RPMI8226 (cell line): ENCODE data around the gene SCYL1.

Source experiments
- DNase-seq: peaks from one replicate; pipeline ENCODE4 v3.0.0-alpha.2; 2015

The SCYL1 gene

DNA sequence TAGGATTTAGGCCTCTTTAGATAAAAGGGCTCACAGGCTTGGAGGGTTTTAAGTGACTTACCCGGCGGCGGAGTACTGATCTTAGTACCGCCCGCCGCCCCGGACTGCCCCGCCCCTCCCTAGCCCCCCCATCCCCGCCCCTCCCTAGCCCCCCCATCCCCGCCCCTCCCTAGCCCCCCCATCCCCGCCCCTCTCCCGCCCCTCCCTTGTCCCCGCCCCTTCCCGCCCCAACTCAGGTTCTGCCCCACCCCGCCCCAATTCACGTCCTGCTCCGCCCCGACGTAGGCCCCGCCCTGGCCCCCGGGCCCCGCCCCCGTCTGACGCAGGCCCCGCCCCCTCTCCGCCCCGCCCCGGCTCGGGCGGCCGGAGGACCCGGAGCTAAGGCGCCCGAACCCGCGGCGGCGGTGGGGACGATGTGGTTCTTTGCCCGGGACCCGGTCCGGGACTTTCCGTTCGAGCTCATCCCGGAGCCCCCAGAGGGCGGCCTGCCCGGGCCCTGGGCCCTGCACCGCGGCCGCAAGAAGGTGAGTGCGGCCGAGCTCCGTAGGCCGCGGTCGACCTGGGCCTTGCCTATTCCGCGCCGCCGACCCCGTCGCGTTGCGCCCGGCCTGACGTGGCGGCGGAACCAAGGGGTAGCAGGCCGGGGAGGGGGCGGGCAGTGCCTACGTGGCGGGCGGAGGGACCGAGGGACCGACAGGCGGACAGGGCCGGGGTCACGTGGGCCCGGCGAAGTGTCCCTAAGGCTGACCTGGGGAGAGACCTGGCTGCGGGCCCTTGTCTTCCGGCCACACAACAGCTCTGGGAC lies at the start of gene SCYL1:
Gene SCYL1, plus strand, starts transcription at position 343 of the 805 bp plus-strand sequence. Its CDS starts 71 bp downstream, at position 414.
- peak; percentile 80 for DNase-seq

DNA sequence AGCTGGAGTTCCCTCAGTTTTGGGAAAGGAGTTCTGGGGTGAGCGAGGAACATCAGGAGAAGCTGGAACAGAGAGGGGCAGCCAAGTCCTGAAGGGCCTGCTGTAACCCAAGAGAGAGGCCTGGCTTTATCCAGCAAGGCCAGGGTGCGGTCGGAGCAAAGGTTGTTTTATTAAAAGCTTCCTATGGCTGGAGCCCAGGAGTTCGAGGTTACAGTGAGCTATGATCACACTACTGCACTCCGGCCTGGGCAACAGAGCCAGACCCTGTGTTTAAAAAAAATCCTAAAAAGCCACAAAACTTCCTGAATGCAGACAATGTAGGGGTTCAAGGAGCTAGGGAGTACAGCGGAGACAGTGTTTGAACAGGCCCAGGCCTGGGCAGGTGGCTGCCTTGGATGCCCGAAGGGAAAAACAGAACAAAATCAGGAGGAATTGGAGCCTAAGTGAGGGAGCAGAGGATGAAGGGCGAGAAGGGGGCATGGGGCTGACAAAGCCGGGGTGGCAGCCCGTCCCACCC lies 48.2 kb upstream of the SCYL1 start:
- peak; percentile 33 for DNase-seq

DNA sequence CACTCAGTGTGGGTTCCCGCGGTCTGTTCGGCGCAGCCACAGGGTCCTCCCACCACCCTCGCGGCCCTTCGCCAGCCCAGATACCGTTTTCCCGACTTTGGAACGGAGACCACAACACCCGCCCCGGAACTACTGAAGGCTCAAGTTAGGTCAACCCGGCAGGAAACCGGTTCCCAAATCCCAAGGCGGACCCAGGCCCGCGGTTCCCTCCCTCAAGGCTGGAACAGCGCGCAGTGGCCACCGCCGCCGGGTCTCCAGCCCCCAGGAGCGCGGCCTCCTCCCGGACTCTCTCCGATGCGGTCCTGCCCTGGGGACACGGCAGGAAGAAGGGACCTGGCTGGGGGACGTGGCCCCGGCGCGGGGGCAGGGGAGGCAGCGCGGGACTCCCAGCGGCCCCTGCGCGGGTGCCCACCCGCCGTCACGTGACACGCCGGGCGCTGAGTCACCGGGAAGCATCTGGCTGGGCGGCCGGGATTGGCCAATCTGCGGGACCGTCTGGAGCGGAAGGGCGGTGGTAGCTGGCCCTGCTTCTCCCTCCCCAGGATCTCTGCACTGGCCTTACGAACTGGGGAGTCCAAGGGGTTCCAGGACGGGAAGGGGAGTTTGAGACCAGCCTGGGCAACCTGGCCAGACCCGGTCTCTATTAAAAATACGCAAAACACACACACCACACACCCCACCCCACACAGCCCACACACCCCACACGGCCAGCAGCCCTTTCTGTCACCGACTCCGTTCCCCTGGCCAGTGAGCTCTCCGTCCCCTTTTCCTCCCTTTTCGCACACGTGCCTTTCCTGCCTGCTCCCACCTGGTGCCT lies 47.5 kb upstream of the SCYL1 start:
- peak; percentile 98 for DNase-seq

DNA sequence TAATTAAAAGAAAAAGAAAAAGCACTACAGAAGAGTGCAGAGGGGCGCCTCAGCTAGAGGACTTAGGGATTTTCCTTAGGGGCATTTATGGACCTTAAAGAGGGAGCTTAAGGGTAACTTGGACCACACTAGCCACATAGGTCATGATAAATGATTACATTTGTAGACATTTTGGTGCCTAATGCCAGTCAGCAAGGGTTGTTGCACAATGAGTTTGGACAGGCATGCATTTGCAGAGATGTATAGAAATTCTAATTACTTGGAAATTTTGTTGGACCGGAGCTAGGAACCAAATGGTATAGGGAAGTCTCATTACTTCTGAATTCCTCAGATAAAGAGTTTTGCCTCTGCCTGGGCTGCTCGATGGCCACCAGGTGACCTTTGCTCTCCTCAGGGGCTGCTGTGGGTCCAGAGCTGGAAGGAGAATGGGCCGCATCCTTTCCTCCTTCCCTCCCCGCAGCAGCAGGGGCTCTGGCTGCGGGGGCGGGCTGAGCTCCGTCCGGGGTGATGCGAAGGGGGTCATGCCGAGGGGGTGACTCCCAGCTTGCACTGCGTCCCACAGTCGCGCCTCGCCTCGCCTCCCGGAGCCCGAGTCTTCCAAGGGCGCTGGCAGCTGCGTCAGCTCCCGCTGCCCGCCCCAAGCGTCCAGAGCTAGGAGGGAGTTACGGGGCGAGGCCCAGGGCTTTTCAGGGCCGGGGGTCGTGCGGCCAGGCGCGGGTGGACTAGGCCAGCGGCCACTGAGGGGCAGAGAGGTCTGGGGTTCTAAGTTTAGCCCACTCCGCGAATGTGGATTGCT lies 46.3 kb upstream of the SCYL1 start:
- no peak for DNase-seq

DNA sequence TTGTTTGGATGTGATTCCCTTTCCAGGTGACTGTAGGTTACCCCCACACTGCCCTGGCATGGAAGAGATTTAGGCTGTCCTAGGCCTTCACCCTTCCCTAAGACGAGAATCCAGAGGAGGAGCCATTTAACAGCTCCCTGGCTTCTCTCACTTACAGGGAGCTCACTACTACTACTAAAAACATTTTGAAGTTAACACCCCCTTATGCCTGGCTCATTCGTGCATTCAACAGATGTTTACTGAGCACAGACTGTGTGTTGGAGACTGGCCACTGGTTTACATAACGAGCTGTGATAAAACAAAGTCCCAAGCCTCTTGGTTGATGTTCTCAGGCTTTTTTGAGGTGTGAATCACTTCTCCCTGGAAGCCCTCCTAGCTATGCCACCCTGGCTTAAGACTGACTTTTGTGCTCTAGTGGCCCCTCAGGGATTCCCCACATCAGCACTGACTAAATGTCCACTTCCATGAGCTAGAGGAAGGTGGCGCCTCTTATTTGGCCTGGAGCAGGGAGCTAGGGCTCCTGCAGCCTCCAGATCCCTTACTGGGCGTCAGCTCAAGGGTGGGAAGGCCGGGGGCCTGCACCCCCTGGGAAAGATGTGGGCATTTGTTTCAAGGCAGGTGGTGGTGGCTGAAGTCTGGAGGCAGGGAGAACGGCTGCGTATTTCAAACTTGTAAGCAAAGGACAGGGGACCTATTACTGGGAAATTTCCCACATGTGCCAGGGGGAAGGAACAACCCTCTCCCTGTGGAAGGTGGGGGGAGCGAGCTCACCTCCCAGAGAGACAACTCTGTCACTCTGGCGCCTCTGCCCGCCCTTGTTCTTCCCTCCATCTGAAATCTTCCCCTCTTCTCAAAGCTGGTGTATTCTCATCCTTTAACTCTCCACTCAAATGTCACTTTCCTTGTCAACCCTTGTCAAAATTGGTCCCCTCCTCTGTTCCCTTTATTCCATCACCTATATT lies 45.4 kb upstream of the SCYL1 start:
- peak; percentile 18 for DNase-seq

DNA sequence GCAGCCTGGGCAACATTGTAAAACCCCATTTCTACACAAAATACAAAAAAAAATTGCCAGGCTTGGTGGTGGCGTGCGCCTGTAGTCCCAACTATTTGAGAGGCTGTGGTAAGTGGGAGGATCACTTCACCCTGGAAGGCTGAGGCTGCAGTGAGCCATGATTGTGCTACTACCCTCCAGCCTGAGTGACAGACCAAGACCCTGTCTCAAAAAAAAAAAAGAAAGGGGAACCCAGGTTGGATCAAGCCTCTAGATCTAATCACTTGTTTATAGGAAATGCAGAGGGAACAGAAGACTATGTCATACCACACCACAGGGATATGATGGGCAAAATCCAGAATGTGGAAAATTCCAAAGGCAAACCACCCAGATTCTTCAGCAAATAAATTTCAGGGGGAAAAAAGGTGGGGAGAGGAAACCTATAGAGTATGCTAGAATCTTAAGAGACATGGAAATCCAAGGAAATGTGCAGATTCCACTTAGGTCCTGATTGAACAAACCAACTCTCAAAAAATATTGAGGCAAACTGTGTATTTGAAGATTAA lies 42.5 kb upstream of the SCYL1 start:
- DNase-seq, result no peak

DNA sequence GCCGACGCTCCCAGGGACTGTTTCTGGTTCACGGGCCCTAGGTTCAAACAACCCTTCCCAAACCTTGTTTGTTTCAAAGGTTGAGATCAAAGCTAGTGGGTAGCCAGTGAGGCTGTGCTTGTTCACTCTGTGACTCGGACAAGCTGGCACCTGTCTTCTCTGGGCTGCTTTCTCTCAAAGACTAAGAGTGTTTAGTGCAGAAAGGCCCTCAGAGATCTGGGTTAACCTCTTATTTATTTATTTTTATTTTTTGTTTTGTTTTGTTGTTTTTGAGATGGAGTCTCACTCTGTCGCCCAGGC lies 39.0 kb upstream of the SCYL1 start:
- no peak for DNase-seq

DNA sequence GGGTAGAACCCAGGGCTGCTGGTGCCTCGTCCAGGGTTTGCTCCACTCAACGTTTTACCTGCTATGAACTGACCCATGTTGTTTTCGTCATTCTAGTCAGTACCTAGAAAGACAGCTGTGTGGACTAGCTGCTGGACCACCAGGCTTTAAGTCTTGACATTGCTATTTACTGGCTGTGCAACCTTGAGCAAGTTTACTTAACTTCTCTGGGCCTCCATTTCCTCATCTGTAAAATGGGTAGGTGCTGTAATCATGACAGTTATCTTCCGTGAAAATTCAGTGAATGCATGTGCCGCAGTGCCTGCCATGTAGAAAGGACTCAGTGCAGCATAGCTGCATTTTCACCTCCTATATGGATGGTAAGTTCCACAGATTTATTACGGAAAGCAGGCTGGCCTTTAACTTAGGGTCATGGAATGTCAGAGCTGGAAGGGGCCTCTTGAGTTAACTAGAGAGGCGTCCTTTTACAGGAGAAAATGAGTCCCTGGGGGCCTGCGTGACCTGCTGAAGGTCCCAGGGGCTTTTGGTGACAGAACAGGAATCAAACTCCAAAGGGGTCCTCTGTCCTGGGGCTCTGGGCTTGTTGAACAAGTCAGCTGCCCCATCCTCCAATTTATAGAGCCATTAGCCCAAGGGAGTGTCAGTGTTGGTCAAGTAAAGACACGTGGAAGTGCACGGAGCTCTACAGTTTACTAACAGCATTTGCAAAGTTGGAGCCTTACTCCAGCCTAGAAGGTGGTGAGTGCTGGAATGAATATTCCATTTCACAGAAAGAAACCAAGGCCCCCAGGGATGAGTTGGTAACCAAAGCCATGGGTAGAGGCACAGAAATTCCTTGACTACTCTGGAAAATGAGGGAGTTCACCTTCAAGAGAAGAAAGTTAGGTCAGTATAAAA lies 38.1 kb upstream of the SCYL1 start:
- no peak for DNase-seq

DNA sequence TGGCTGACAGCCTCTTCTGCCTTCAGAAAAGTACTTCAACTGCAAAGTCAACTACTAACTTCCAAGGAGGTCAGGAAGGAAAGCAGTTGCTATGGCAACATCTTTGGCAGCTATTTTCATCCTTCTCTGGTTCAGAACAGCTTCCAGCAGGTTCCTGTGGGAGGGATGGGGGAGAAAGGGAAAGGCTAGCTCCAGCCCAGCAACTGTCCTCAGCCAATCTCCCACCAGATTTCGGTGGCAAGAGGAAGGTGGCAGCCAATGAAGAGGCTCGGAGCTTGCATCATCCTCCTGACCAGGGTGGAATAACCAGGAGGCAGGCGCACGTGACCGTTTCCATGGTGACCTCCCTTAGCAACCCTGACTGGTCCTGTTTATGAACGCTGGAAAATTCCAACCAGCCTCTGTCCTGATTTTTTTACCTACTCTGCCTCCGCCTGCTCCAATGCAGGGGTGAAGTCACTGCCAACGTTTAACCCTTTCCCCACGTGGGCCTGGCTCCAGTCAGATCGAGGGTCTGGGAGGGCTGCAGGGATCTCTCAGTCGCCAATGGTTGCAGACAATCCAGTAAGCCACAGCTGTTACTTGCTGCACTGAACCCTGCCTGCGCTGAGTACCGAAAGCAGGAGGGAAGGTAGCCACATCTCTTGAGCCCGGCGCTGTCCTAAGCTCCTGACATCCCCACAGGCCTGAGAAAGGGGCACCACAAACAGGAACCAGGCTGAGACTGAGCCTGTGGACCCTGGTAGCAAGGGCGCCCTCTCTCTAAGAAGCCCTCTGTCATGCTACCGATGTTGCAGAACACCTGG lies 37.2 kb upstream of the SCYL1 start:
- DNase-seq, result peak; percentile 96

DNA sequence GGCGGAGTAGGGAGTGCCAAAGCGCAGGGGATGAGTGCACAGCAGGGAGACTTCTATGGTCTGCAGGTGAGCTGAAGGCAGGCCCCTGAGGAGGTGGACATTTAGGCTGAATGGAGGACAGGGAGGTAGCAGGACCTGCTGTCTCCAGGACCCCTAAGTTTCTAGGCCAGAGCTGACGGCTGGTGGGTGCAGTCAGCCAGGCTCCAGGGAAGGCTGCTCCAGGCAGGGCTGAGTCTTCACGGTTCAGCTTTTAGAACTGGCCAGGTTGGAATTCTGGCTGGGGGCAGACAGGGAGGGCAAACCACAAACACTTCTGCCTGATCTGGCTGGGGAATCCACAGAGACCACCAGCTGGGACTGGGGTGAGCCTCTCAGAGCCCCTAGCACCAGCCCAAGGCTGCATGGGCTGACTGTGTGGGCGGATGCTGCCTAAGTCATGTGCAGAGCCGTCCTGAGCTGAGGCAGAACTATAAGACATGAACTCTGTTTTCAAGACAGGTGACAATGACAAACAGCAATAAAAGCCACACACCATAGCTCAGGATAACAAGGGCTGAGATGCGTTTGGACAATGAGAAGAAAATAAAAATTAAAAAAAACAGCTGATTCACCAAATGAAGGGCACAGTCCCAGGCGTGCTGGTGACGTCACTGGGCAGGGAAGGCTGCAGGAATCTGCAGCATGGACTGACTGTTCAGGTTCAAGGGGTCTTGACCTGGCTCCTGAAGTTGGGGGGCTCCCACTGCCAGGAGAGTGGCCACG lies 36.4 kb upstream of the SCYL1 start:
- DNase-seq, result peak; percentile 41

DNA sequence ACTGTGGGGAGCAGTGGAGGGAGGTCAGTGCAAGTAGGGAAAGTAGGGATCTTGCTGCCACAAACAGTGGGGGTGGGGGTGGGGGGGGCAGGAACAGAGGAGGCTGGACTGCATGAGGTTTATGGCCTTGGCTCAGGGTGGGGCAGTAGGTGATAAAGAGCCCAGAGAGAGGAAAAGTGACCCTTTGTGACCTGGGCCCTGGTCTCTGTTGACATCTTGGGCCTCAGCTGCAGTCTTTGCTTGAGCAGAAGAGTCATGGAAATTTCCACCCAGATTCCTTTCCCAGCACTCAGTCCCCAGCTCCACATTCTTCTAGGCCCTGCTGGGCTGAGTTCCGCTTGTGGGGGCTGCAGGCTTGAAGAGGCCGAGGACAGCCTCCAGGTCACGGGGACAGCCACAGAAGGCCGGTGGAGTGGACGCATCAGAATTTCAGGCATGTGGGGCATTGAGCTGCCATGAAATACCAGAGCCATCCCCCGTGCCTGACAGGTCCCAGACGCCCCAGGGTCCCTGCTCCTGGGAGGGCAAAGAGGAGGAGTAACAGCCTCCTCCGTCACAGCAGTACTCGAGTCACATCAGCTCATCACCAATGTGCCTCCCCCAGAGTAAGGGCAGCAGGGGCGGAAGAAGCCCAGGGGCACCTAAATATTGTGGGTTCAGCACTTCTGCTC lies 35.7 kb upstream of the SCYL1 start:
- DNase-seq, result no peak

DNA sequence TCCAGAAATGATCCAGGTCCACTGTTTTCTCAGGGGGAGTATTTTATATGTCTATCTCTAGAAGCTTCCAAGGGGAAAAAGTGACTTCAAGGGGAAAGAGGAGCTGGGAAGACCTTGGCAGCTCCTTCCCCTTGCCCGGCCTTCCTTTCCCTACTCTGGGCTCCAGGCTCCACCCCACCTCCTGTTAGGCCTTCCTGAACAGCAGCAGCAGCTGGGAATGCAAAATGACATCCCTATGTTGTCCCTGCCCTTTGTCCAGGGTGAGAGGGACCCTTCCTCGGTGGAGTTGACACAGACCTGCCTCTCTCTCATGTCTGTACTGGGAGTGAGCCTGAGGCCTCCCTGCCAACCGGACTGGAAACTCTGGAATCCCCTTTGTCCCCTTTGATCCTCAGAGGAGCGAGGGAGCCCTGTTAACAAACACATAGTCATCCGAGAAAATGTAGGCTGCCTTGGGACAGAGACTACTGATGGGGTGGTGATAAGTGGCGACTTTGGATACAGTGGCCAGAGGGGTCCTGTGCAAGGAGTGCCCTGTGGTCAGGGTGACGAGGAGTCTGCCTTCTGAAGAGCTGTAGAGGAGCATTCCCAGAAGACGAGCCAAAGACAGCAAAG lies 35.1 kb upstream of the SCYL1 start:
- DNase-seq, result no peak

DNA sequence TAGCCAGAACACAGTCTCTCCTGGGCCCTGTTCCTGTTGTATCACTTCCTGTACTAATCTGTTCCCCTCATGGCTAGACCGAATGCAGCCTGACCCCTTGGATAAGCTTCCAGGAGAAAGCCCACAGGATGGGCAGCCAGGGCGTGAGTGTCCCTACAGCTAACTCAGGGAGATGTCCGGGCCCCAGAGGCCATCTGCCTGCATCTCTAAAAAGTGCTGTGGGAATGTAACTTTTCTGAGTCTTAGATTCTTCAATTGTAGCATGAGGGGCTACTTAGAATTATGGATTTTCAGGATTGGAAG lies 33.8 kb upstream of the SCYL1 start:
- no peak for DNase-seq

DNA sequence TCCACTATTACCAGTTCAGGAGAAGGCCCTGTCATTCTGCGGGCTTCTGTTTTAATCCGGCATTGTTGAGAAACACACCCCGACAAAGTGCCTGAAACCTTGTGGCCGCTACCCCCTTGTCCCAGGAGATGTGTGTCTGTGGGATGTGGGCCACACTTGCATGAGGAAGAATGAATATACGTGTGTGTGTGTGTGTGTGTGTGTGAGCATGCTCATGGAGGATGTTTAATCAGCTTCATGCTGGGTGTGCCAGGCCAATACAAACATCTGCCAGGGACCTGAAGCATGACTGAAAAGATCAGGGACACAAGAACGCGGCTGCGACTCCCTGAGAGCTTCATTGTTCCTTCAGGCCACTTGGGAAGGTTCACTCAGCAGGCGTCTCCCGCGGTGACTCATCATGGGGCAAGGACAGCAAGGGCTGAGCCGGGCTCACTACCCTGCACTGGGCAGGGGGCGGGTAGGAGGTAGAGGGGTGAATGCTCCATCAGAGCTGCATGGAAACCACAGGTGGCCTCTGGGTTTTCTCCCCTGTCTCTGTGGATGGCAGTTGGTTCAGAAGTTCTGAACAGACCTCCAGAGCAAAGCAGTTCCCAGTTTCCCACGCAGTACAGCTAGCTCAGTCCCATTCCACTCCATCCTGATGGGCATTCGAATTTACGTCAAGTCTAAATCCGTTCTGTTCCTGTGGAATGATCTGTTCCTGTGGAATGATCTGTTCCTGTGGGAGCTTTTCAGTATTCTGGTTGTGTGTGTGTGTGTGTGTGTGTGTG lies 33.1 kb upstream of the SCYL1 start:
- peak; percentile 79 for DNase-seq

DNA sequence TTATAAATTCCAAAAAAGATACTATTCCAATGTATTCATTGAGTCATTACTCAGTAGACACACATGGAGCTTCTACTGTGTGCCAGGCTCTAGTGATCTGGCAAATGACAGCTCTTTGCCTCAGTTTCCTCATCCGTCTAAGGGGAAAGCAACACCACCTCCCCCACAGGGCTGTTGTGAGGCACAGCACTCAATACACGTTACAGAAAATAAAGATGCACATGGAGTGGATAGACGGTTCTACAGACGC lies 32.6 kb upstream of the SCYL1 start:
- DNase-seq, result no peak

DNA sequence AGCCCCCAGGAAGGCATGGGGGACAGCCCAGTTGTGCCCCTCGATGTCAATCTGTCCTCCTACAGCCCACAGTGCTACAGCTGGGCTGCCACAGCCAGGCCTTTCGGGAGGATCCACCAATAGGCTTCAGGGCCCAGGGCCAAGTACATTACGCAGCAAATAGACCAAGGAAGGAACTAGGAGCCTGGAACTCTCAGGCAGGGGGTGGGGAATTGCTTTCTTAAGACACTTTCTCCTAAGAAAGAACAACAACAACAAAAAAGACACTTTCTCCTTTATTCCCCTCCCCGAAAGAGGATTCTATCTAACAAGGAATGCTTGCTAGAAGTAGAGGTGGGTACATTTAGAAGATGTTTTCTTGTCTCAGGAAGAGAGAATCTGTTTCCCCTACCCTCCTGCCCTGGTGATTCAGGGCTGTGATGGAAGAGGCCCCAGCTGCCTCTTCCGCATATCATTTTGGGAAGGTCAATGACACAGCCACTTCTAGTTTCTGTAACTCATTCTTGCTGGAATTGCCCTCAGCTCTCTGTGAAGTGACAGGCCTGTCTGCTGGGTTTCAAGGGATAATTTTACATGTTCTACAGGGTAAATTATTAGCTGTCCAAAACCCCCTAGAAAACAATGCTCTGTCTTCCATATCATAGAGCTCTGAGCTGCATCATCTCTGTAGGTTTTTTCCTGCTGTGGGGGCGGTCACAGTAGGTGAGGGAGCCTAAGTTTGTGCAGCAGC lies 32.1 kb upstream of the SCYL1 start:
- peak; percentile 70 for DNase-seq
